Measurements from ENCODE around the gene TTLL11.

The TTLL11 gene

GRCh38 chr9:121930956-121931355 lies 162.2 kb downstream of the TTLL11 start:
- Histone ChIP-seq H3K4me3 (replicated peaks; ENCODE audit: low read depth, low read length) (no peak overlapping the region), H3K36me3 (ENCODE audit: control insufficient read depth, insufficient read depth, low read length) (no peaks in the 10 kb centered on the region), H3K27me3 (replicated peaks; ENCODE audit: control insufficient read depth, insufficient read depth, low read length) (no peaks in the 10 kb centered on the region)
- DNase-seq (ENCODE audit: extremely low read depth, insufficient read length) = no peak
- TF ChIP-seq, protein P1, sequence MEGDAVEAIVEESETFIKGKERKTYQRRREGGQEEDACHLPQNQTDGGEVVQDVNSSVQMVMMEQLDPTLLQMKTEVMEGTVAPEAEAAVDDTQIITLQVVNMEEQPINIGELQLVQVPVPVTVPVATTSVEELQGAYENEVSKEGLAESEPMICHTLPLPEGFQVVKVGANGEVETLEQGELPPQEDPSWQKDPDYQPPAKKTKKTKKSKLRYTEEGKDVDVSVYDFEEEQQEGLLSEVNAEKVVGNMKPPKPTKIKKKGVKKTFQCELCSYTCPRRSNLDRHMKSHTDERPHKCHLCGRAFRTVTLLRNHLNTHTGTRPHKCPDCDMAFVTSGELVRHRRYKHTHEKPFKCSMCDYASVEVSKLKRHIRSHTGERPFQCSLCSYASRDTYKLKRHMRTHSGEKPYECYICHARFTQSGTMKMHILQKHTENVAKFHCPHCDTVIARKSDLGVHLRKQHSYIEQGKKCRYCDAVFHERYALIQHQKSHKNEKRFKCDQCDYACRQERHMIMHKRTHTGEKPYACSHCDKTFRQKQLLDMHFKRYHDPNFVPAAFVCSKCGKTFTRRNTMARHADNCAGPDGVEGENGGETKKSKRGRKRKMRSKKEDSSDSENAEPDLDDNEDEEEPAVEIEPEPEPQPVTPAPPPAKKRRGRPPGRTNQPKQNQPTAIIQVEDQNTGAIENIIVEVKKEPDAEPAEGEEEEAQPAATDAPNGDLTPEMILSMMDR (IDR thresholded peaks at IDR 0.05; ENCODE audit: insufficient read depth, low read length, poor library complexity, severe bottlenecking) = no peak

- Histone ChIP-seq H3K4me3 (replicated peaks; ENCODE audit: low read depth, low read length) (no peak overlapping the region), H3K27me3 (replicated peaks; ENCODE audit: control insufficient read depth, insufficient read depth, low read length) (no peaks in the 10 kb centered on the region), H3K36me3 (ENCODE audit: control insufficient read depth, insufficient read depth, low read length) (no peaks in the 10 kb centered on the region)
- DNase-seq (ENCODE audit: extremely low read depth, insufficient read length) = no peak
- TF ChIP-seq, protein P1 (IDR thresholded peaks at IDR 0.05; ENCODE audit: insufficient read depth, low read length, poor library complexity, severe bottlenecking) = peak; percentile 32
Measured at GRCh38 chr9:121929893-121930875, 162.9 kb downstream of the TTLL11 start.

DNA sequence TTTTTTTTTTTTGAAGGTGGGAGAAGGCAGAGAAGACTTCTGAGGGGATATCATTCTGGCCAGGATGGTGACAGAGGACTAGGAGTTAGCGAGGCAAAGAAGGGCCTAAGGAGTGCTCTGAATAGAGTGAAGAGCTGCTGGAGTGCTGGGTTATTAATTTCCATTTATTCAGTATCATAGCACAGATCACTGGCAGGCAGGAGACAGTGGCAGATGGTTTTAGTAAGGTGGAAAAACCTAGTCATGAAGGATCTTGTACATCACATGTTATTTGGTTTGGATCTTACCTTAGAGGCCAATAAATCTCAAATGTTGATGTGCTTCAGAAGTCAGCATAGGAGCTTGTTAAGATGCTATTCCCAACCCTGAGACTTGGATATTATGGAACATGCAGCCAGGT lies 165.5 kb downstream of the TTLL11 start:
- Histone ChIP-seq H3K4me3 (replicated peaks; ENCODE audit: low read depth, low read length) (no peak overlapping the region), H3K36me3 (ENCODE audit: control insufficient read depth, insufficient read depth, low read length) (no peaks in the 10 kb centered on the region), H3K27me3 (replicated peaks; ENCODE audit: control insufficient read depth, insufficient read depth, low read length) (no peaks in the 10 kb centered on the region)
- DNase-seq (ENCODE audit: extremely low read depth, insufficient read length) = no peak
- TF ChIP-seq, protein P1 (IDR thresholded peaks at IDR 0.05; ENCODE audit: insufficient read depth, low read length, poor library complexity, severe bottlenecking) = no peak

GRCh38 chr9:121927081-121927480 lies 166.0 kb downstream of the TTLL11 start:
- Histone ChIP-seq H3K4me3 (replicated peaks; ENCODE audit: low read depth, low read length) (no peak overlapping the region), H3K36me3 (ENCODE audit: control insufficient read depth, insufficient read depth, low read length) (no peaks in the 10 kb centered on the region), H3K27me3 (replicated peaks; ENCODE audit: control insufficient read depth, insufficient read depth, low read length) (no peaks in the 10 kb centered on the region)
- TF ChIP-seq, protein P1 (IDR thresholded peaks at IDR 0.05; ENCODE audit: insufficient read depth, low read length, poor library complexity, severe bottlenecking) = no peak
- DNase-seq (ENCODE audit: extremely low read depth, insufficient read length) = no peak

DNA sequence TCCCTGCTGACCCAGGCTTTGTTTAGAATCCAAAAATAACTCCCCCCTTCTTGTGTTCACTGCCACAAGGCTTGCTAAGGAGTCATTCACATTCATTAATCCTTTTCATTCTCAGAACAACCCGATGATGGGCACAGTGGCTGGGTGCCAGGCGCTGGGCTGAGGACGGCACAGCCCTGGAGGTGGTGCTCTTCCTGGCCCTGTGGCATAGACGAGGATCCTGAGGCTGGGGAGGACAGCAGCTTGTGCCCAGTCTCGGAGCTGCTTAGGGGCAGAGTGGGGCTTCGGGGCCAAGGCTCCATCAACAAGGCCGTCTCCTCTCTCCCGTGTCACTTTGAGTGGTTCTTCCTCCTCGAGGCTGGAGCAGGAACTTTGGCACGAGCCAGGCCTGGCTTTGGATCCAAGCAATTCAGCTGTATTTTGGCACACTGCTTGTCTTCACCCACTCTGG lies 166.7 kb downstream of the TTLL11 start:
- no peak for DNase-seq (ENCODE audit: extremely low read depth, insufficient read length)
- no peaks in the 10 kb centered on the region for H3K27me3 ChIP-seq (replicated peaks; ENCODE audit: control insufficient read depth, insufficient read depth, low read length)
- TF ChIP-seq, protein P1 (IDR thresholded peaks at IDR 0.05; ENCODE audit: insufficient read depth, low read length, poor library complexity, severe bottlenecking) = no peak
- no peaks in the 10 kb centered on the region for H3K36me3 ChIP-seq (ENCODE audit: control insufficient read depth, insufficient read depth, low read length)
- no peak overlapping the region for H3K4me3 ChIP-seq (replicated peaks; ENCODE audit: low read depth, low read length)
